Lung microvascular endothelial cell (primary cell): ENCODE data around the gene PICALM. TPM values are rescaled to one million over a fixed set of nuclear protein-coding genes. Genes with fewer than 3 reads are reported as not detected.
"Not testable (repeated sequence)": the region's sequence is repeated elsewhere in the genome, so short reads cannot be mapped to it uniquely, and the experiment has no call there.

Source experiments
- DNase-seq, 2 donors: peaks; one replicate each; pipeline versions ENCODE4 v3.0.0 to v3.0.0-alpha.2; 2010; ENCODE audit warnings: low read depth in 2 of 2
- total RNA-seq: library from RNA; depleted of rRNA; stranded (reverse); fragments of >200 nt; gene quantifications from 2 replicates; pipeline ENCODE4 v1.2.1, GENCODE V29; 2014

PICALM gene
- total RNA-seq, 1 donor from 2014 or later, result 173 TPM

DNA sequence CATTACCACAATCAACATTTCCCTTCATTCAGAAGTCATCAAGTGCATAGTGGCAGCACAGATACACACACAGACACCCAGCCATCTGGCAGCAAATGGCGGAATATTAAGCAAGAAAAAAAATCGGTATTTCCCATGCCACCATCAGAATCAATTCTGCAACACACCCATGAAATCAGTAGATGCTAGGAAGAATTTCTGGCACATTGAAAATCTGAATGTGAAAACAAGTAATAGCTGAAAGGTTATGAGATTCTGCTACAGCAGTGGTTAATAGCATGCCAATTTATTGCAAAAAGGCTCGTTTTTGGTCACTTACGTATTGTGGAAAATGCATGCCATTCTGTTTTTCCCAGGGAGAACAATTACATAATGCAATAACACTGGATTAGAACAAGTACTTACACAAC is 91.1 kb downstream of the PICALM start:
- no peak for DNase-seq

DNA sequence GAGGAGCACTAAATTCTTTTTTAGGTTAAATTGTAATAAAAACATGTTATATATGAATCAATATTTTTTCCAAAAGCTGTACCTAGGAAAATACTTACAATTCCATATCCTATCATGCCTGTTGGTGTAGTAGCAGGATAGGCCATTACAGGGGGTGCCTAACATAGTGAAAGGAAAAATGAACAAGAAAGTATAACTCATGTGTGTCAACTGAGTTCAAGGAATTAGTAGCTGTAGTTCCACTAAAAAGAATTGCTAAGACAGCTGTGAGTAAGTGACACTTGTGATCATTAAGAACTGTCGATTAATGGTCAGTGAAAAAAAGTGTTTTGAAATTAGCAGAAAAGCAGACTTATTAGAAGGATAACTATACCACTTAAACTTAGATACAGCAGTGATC is 92.4 kb downstream of the PICALM start:
- DNase-seq, result no peak

DNA sequence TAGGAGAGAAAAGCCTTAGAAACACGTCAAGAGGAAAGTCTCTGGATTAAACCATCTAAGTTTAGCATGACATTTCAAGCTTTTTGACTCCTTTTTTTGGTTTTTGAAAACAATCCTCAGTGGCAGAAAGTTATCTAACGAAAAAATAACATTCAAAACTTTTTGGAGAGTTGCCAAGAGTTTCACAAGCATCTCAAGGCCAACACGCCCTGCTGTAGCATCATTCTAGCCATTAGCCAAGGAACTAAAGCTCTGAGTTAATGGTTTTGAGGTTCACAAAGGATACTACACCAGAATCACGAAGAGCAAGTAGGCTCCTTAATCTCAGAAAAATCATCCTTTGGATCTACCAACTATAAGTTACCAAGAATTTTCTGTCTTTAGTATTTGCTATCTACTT is 94.8 kb downstream of the PICALM start:
- peak in 1 of 2 donors; percentile 17 for DNase-seq

DNA sequence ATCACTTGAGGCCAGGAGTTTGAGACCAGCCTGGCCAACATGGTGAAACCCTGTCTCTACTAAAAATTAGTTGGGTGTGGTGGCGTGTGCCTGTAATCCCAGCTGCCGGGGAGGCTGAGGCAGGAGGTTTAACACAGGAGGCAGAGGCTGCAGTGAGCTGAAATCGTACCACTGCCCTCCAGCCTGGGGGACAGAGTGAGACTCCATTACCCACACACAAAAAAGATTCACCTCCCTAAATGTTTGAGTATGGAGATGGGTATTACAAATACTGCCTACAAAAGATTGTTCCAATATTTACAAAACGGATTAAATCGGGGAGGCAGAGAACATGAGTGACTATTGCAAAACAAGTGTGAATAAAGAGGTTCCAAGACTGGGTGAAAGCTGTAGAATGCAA is 98.3 kb downstream of the PICALM start:
- no peak for DNase-seq

DNA sequence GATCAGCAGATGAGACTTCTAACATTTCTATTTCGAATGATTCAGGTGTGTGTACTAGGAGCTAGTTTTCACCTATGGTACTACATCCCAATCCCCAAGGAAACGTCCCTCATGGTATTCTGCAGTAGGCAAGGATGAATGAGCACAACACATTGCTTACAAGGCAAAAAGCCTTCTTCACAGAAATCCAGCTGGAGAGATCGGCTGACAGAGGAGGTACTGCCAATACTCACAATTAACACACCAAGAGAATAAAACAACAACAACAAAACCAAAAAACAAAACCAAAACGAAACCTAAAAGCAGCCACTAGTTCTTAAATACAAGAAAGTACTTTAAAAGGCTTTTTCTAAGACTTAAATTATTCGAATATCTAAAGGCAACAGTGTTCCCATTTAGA is 101.4 kb downstream of the PICALM start:
- no peak for DNase-seq

DNA sequence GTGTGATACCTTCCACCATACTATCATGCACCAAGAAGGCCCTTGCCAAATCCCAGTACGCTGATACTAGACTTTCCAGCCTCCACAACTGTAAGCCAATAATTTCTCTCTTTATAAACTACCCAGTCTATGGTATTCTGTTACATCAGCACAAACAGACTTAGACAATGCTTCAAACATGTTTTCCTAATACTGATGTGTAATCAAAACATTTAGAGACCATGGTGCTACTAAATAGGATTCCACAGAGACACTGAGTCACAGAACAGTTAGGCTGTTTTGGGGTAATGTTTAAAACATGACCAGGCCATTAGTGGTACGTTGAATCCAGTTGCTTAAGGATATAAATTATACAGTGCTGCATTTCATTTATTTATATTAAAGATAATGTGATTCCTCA is 103.7 kb downstream of the PICALM start:
- DNase-seq, result no peak

DNA sequence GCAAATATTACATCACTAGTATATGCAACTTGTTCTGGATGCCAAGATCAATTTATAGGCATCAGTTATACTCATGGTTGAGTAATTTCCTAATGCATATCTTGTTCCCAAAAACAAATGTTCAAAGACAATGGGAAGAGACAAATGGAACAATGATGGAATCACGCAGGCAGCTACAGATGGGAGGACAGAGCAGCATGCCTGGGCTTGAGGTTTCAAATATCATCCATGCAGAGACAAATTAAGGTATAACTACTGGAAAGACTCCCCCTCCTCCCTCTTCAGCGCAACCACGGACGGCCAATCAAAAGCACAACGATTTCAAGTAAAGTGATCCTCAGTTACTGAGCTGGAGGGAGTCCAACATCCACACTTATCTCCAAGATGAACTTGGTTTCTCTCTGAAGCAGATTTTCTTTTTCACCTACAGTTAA is 106.9 kb downstream of the PICALM start:
- DNase-seq, result peak; percentile 39 to 69

DNA sequence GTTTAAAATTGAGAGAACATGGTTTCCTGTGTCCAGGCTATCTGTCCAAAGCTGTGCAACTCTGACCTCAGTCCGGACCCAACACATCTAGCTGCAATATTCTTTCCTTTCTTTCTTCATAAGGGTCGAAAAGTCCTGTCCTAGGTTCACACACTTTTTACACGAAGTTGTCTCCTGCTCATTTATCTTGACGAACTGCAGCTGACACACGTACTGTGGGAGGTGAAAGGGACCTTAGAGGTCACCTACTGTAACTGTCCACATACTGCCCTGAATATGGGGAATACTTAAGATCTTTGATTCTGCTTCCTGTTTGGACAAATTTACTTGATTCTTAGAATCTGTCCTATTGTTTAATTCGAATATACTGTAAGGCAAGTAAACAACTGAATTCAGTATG is 107.8 kb downstream of the PICALM start:
- no peak for DNase-seq

DNA sequence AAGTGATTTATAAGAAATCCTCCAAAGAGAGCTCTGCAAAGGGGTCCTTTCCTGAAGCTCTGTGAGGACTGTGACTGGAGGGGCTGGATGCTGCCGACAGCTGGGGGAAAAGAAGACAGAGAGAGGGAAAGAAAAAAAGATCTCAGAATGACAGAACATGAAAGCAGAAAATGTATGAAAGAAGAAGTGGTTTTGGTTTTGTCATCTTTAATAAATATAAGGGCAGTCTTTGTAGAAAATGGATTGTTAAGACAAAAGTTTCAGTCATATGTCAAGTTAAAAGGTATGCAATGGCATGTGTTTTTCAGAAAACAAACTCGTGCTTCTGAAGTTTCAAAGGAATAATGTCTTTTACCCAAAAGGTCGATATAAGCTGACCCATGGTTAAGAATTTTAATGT is 108.2 kb downstream of the PICALM start:
- DNase-seq, result no peak

DNA sequence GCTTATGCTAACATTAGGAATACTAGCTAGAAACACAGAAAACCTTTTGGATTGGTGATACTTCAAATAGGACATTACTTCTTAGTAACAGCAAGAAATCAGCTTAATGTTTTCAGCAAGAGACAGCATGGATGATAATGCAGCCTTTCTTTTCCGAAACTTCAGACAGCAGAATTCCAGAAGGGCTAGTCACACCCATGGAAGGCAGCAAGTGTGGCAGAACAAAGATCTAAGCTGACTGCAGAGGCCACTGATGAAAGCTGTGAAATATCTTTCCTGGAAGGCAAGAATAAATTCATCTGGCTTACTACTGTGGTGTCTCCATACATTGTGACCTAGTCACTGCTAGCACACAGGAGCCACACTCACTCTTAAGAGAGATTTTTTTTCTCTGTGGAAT is 113.4 kb downstream of the PICALM start:
- peak in 1 of 2 donors; percentile 17 for DNase-seq

DNA sequence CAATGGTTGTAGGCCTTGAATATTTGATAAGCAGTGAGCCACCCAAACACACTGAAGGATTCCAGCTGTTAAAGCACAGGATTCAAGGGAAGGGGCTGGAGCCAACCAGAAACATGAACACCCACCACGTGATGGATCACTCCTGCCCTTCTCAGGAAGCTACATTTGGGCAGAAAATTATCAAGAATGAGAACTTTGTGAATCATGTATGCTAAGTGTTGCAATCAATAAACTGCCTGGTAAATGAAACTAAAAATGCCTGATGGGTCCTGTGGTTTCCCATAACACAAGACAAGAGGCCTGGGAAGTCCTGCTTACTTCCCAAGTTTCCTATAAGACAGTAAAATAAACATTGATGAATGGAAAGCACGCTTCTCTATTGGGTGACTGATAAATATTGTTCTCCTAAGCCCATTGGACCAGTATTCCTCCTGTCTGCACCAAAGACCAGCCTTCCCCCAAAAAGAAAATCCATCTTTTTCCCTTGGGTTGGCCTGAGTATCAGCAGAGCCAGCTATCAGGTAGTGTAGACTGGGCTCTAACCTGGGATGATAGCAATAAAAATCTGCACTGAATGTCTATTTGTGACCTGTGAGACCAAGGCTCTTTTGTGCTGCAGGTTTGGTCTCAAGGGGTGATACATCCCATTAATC is 115.3 kb downstream of the PICALM start:
- no peak for DNase-seq

DNA sequence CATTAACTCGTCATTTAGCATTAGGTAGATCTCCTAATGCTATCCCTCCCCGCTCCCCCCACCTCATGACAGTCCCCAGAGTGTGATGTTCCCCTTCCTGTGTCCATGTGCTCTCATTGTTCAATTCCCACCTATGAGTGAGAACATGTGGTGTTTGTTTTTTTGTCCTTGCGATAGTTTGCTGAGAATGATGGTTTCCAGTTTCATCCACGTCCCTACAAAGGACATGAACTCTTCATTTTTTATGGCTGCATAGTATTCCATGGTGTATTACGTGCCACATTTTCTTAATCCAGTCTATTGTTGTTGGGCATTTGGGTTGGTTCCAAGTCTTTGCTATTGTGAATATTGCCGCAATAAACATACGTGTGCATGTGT is 116.8 kb downstream of the PICALM start:
- not testable (repeated sequence) for DNase-seq

DNA sequence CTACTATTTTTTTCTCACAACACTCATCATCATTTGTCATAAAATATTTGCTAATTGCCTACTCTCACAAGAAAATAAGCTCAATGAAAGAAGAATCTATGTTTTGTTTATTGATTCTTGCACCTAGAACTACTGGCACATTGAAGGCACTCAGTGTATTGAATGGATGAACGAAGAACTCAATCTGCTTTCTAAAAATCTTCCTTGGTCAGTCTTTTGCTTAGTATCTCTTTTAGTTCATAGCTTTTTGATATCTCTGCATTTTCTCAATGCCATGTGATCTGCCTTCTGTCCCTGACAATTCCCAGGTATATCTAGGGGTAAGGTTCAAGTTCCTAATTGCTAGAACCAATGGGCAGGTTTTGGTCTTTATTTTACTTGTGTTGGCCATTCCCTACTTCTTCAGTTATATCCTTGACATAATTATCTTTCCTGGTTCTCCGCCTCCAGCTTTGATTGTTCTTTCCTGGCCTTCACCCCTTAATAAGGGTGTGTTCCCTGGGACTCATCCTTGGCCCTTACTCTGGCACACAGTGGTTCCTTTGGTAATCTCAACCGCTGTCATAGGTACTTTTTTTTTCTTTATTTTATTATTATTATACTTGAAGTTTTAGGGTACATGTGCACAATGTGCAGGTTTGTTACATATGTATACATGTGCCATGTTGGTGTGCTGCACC is 117.3 kb downstream of the PICALM start:
- no peak for DNase-seq

DNA sequence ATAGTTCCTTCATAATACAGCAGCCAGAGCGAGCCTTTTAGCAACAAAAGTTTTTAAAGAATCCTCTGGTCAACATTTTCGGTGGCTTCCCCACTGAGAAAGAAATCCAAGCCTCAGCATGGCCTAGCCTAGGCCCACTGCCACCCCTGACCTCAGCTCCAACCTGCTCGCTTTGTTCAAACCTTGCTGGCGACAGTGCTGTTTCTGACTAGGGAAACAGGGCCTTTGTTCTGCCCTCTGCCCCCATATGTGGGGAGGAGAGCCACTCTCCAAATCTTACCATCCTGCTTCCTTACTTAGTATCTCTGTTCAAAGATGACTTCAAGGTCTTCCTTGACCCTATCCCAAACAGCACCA is 117.9 kb downstream of the PICALM start:
- no peak for DNase-seq

DNA sequence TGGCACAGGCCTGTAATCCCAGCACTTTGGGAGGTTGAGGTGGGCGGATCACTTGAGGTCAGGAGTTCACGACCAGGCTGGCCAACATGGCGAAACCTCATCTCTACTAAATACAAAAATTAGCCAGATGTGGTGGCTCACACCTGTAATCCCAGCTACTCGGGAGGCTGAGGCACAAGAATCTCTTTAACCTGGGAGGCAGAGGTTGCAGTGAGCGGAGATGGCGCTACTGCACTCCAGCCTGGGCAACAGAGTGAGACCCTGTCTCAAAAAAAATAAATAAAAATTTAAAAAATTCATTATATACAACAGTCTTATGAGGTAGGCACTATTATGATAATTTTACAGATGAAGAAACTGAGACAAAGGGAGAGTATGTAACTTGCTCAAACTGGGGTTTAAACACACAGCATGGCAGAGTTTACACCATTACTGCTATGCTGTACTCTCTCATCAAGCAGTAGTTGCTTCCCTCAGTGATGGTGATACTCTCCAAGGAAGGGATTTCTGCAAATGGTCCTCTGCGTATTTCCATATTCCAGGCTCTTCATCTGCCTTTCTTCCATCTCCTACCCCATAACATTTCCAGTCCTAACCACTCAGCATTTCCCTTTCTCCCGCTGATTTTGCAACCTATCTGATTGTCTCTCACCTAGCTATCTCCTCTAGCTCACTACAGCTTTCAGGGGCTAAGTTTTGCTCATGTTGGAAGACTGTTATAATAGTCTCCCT is 118.4 kb downstream of the PICALM start:
- DNase-seq, result no peak

DNA sequence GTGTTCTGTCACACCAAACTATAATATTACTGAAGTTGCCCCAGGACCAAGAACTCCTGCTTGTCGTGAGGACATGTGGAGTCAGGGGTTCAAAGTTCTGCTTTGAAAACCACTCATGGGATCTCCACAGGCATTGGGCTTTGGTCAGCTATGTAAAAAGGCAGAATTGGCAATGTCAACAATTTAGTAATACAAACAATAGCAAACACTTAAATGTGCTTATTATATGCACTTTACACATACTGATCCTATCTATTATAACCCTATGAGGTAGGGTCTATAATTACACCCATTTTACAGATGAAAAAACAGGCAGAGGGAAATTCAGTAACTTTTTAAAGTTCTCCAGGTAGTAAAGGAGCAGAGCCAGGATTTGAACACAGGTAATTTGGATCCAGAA is 119.1 kb downstream of the PICALM start:
- no peak for DNase-seq

DNA sequence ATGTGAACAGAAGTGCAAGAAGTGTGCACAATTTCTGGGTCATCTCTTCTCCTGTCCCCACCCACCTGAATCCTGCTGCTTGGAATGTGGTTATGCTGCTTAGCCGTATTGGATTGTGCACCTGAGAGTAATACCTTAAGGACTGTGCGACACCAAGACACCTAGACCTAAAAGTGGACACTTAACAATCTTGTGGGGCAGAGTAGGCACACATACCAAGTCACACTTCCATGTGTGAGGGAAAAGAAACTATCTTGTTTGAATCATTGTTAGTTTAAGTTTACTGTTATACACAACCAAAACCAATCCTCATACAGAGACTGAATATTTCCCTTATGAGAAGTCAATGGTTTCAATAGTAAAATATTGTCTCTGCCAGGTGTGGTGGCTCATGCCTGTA is 120.0 kb downstream of the PICALM start:
- no peak for DNase-seq

DNA sequence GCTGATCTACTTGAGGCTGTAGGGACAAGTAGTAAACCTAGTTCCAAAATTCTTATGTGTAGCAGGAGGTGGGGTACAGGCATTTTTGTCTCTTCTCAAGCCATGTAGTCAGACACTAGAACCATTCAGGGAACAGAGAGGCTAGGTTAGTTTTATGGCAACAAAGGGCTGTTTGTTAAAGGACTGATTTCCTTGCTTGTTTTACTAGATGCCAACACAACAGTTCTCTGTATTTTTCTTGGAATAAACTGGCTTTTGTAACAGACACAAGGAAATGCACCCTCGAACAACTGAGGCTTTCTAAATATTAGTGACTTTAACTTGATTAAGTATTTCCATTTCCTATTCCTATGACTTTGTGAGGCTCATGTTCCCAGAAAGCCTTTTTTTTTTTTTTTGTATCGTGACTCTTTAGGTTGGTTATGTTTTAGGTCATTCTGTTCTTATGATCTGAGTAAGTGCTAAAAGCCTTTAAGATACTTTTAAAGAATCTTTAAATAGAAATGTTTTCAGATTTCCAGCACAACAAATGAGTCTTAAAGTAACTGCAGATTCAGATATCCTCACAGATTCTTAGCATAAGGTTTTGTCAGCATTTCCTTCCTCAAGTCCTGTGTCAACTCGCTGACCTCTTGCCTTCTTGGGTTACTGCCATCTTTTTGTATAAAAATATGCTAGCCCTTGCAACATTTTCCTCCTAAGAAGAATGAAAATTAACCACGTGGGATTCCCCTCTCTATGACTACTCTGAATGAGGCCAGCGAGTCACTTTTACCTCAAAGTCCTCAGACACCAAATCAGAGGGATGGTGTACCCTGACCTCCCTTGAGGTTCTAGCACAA is 121.2 kb downstream of the PICALM start:
- peak; percentile 22 to 95 for DNase-seq

DNA sequence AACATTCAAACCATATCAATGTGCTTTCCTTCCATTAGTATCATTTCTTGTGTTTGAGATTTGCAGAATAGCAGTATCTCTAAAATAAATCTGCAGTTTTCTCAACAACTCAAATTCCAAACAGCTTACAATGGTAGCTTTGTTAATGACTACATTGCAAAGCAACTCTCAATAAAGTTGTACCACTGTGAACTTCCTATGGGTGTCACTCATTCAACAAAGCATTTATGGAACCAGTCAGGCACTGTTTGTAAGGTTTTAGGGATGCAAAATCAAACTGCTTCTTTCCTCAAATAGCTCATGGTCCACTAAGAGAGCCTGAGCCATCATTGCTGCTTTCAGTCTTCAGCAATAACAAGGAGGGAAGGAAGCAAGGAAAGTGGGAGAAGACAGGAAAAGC is 122.7 kb downstream of the PICALM start:
- no peak for DNase-seq

DNA sequence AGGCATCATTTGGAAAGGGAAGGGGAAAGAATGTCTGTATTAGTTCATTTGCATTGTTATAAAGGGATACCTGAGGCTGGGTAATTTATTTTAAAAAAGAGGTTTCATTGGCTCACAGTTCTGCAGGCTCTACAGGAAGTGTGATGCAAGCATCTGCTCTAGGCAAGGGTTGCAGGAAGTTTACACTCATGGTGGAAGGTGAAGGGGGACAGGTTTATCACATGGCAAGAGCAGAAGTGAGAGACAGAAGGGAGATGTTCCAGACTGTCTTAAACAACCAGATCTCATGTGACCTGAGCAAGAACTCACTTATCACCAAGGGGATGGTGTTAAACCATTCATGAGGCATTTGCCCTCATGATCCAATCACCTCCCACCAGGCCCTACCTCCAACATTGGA is 123.1 kb downstream of the PICALM start:
- DNase-seq, result peak in 1 of 2 donors; percentile 12

DNA sequence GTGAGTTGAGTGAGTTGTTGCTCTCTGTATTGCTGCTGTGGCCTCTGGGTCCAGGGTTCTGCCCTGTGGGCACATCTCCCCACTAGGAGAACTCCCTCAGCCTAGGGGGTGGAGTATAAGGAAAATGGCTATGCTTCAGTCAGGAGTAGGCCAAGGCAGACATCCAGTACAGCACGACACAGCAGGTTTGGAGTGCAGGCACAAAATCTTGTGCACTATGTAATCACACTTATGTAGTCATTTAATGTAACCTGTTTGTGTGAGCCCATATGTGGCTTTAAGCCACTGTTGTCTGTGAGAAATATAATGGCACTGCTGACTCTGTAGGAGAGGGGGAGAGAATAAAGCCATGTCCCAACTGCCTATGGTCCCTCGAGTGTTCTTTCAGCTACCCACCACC is 123.6 kb downstream of the PICALM start:
- DNase-seq, result no peak

DNA sequence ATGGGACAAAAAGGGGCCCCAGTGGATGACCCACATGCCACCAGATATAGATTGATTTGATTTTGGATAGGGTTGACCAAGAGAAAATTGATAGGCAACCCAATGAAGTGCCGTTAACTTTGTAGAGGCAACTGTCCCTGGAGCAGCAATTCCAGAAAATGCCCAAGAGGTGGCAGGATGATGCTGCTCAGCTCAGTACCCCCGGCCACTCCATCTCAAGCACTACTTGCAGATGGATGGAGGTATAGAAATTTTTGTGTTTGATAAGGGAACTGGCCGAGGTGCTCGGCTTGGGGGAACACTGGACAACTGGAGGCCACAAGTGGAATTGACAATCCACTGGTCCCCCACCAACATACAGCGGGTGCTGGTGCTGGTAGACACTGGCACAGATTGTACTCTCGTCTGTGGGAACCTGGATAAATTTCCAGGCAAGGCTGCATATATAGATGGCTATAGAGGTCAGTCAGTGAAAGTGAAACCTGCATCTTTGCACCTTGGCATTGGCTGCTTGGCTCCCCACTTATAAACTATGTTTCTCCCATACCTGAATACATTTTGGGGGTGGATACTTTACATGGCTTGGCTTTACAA is 127.4 kb downstream of the PICALM start:
- DNase-seq, result peak; percentile 80
